ENCODE results near the gene CAMTA1. TPM values are rescaled to one million over a fixed set of nuclear protein-coding genes. Genes with fewer than 3 reads are reported as not detected.

CAMTA1 gene
- total RNA-seq, 6 experiments from 2014 or later: 78.1 to 96.6 (median 86.1) TPM

GRCh38 chr1:7221826-7222694, 436.8 kb downstream of the CAMTA1 start:
- H3K27ac Mint-ChIP-seq: no peak overlapping the region
- no peaks in the 10 kb centered on the region for H3K9me3 Mint-ChIP-seq
- H3K27me3 Mint-ChIP-seq (ENCODE audit: insufficient read depth): peaks cover 3% of the 10 kb centered on the region
- no peak for TF ChIP-seq CTCF (IDR thresholded peaks at IDR 0.05)
- no peak overlapping the region for H3K4me3 Mint-ChIP-seq
- DNase-seq: peak; percentile 53
- H3K4me1 Mint-ChIP-seq (ENCODE audit: low read depth): peaks cover 67% of the 10 kb centered on the region
- H3K36me3 Mint-ChIP-seq (ENCODE audit: low read depth): peaks cover 5% of the 10 kb centered on the region; the same call in 1 of the 2 replicates

- H3K27me3 Mint-ChIP-seq (ENCODE audit: insufficient read depth): peaks cover 3% of the 10 kb centered on the region
- no peak for DNase-seq
These were observed 437.4 kb downstream of the CAMTA1 start for GRCh38 chr1:7222695-7223015.

GRCh38 chr1:7223334-7224080, 438.3 kb downstream of the CAMTA1 start:
- H3K4me1 Mint-ChIP-seq (ENCODE audit: low read depth): peaks cover 62% of the 10 kb centered on the region
- peak overlapping the region; percentile 79 for H3K27ac Mint-ChIP-seq
- H3K27me3 Mint-ChIP-seq (ENCODE audit: insufficient read depth): peaks cover 3% of the 10 kb centered on the region
- H3K36me3 Mint-ChIP-seq (ENCODE audit: low read depth): peaks cover 5% of the 10 kb centered on the region; the same call in 1 of the 2 replicates
- H3K4me3 Mint-ChIP-seq: peak overlapping the region; percentile 10; the same call in 1 of the 2 replicates
- no peak for TF ChIP-seq CTCF (IDR thresholded peaks at IDR 0.05)
- DNase-seq: peak; percentile 94
- no peaks in the 10 kb centered on the region for H3K9me3 Mint-ChIP-seq

More at GRCh38 chr1:7222695-7223015, 437.4 kb downstream of the CAMTA1 start:
- Mint-ChIP-seq H3K27ac (no peak overlapping the region), H3K9me3 (no peaks in the 10 kb centered on the region), H3K4me3 (no peak overlapping the region), H3K4me1 (ENCODE audit: low read depth) (peaks cover 67% of the 10 kb centered on the region), H3K36me3 (ENCODE audit: low read depth) (peaks cover 5% of the 10 kb centered on the region; the same call in 1 of the 2 replicates)
- no peak for TF ChIP-seq CTCF (IDR thresholded peaks at IDR 0.05)

- H3K27me3 Mint-ChIP-seq (ENCODE audit: insufficient read depth): peaks cover 3% of the 10 kb centered on the region
- DNase-seq: no peak
- no peak for TF ChIP-seq CTCF (IDR thresholded peaks at IDR 0.05)
- peaks cover 5% of the 10 kb centered on the region; the same call in 1 of the 2 replicates for H3K36me3 Mint-ChIP-seq (ENCODE audit: low read depth)
- peak overlapping the region; percentile 79 for H3K27ac Mint-ChIP-seq
- peaks cover 62% of the 10 kb centered on the region for H3K4me1 Mint-ChIP-seq (ENCODE audit: low read depth)
- H3K9me3 Mint-ChIP-seq: no peaks in the 10 kb centered on the region
- peak overlapping the region; percentile 10; the same call in 1 of the 2 replicates for H3K4me3 Mint-ChIP-seq
These were observed 438.9 kb downstream of the CAMTA1 start for GRCh38 chr1:7224081-7224534.

- Mint-ChIP-seq H3K4me3 (no peak overlapping the region), H3K9me3 (no peaks in the 10 kb centered on the region), H3K4me1 (ENCODE audit: low read depth) (peaks cover 65% of the 10 kb centered on the region), H3K36me3 (ENCODE audit: low read depth) (peaks cover 2% of the 10 kb centered on the region; the same call in 1 of the 2 replicates), H3K27ac (0 out of 2 replicates have a peak overlapping the region, but pooled peaks have one; percentile 45), H3K27me3 (ENCODE audit: insufficient read depth) (peaks cover 2% of the 10 kb centered on the region)
- DNase-seq: no peak
- peak; percentile 38 for TF ChIP-seq CTCF (IDR thresholded peaks at IDR 0.05)
These were observed 439.4 kb downstream of the CAMTA1 start for GRCh38 chr1:7224644-7225043.
